Measurements from ENCODE around the gene LRP2.

The LRP2 gene

GRCh38 chr2:169358016-169358415, 4.3 kb downstream of the LRP2 start:
- Histone ChIP-seq H3K4me2 (no peak overlapping the region), H3K4me1 (ENCODE audit: low read depth, poor library complexity, severe bottlenecking) (no peaks in the 10 kb centered on the region), H2AFZ (ENCODE audit: low read depth) (no peak overlapping the region), H3K9ac (no peak overlapping the region), H3K27me3 (ENCODE audit: insufficient read depth, low read depth) (peaks cover 6% of the 10 kb centered on the region; the same call in 1 of the 2 replicates), H3K27ac (no peak overlapping the region), H4K20me1 (ENCODE audit: insufficient read depth) (no peaks in the 10 kb centered on the region), H3K4me3 (IDR thresholded peaks at IDR 0.05; ENCODE audit: insufficient read depth, low read depth, low read length) (no peak overlapping the region), H3K79me2 (ENCODE audit: insufficient read depth, low read depth) (no peaks in the 10 kb centered on the region), H3K36me3 (ENCODE audit: insufficient read depth) (no peaks in the 10 kb centered on the region)
- no peak for TF ChIP-seq CTCF (conservative IDR thresholded peaks at IDR 0.05; ENCODE audit: low read depth, low read length)

GRCh38 chr2:169354244-169354643, 8.1 kb downstream of the LRP2 start:
- Histone ChIP-seq H3K27me3 (ENCODE audit: insufficient read depth, low read depth) (no peaks in the 10 kb centered on the region), H3K36me3 (ENCODE audit: insufficient read depth) (no peaks in the 10 kb centered on the region), H3K4me2 (no peak overlapping the region), H3K9ac (no peak overlapping the region), H3K4me3 (IDR thresholded peaks at IDR 0.05; ENCODE audit: insufficient read depth, low read depth, low read length) (no peak overlapping the region), H4K20me1 (ENCODE audit: insufficient read depth) (no peaks in the 10 kb centered on the region), H3K27ac (no peak overlapping the region), H3K4me1 (ENCODE audit: low read depth, poor library complexity, severe bottlenecking) (no peaks in the 10 kb centered on the region), H2AFZ (ENCODE audit: low read depth) (no peak overlapping the region), H3K79me2 (ENCODE audit: insufficient read depth, low read depth) (no peaks in the 10 kb centered on the region)
- no peak for TF ChIP-seq CTCF (conservative IDR thresholded peaks at IDR 0.05; ENCODE audit: low read depth, low read length)

- Histone ChIP-seq H3K79me2 (ENCODE audit: insufficient read depth, low read depth) (no peaks in the 10 kb centered on the region), H3K4me2 (no peak overlapping the region), H3K4me3 (IDR thresholded peaks at IDR 0.05; ENCODE audit: insufficient read depth, low read depth, low read length) (no peak overlapping the region), H3K36me3 (ENCODE audit: insufficient read depth) (no peaks in the 10 kb centered on the region), H3K9ac (no peak overlapping the region), H3K27me3 (ENCODE audit: insufficient read depth, low read depth) (no peaks in the 10 kb centered on the region), H3K4me1 (ENCODE audit: low read depth, poor library complexity, severe bottlenecking) (no peaks in the 10 kb centered on the region), H4K20me1 (ENCODE audit: insufficient read depth) (no peaks in the 10 kb centered on the region), H3K27ac (no peak overlapping the region), H2AFZ (ENCODE audit: low read depth) (no peak overlapping the region)
- TF ChIP-seq CTCF (conservative IDR thresholded peaks at IDR 0.05; ENCODE audit: low read depth, low read length): no peak
Measured at GRCh38 chr2:169351725-169352124, 10.6 kb downstream of the LRP2 start.

- H3K9ac ChIP-seq: no peak overlapping the region
- H4K20me1 ChIP-seq (ENCODE audit: insufficient read depth): no peaks in the 10 kb centered on the region
- H3K4me1 ChIP-seq (ENCODE audit: low read depth, poor library complexity, severe bottlenecking): no peaks in the 10 kb centered on the region
- H2AFZ ChIP-seq (ENCODE audit: low read depth): no peak overlapping the region
- no peaks in the 10 kb centered on the region for H3K27me3 ChIP-seq (ENCODE audit: insufficient read depth, low read depth)
- H3K27ac ChIP-seq: no peak overlapping the region
- no peak for TF ChIP-seq CTCF (conservative IDR thresholded peaks at IDR 0.05; ENCODE audit: low read depth, low read length)
- no peak overlapping the region for H3K4me3 ChIP-seq (IDR thresholded peaks at IDR 0.05; ENCODE audit: insufficient read depth, low read depth, low read length)
- H3K4me2 ChIP-seq: no peak overlapping the region
- H3K79me2 ChIP-seq (ENCODE audit: insufficient read depth, low read depth): no peaks in the 10 kb centered on the region
- H3K36me3 ChIP-seq (ENCODE audit: insufficient read depth): no peaks in the 10 kb centered on the region
Measured at GRCh38 chr2:169349535-169349934, 12.8 kb downstream of the LRP2 start.
